IPS-NIHi7 (cell line): ENCODE measurements around the gene SPECC1L.
"Not testable (repeated sequence)": the region's sequence is repeated elsewhere in the genome, so short reads cannot be mapped to it uniquely, and the experiment has no call there.

ENCODE experiments used
- DNase-seq: peaks from one replicate; pipeline ENCODE4 v3.0.0; 2012; ENCODE audit warnings: mixed read lengths; ENCODE audit errors: extremely low spot score

The SPECC1L gene

DNA sequence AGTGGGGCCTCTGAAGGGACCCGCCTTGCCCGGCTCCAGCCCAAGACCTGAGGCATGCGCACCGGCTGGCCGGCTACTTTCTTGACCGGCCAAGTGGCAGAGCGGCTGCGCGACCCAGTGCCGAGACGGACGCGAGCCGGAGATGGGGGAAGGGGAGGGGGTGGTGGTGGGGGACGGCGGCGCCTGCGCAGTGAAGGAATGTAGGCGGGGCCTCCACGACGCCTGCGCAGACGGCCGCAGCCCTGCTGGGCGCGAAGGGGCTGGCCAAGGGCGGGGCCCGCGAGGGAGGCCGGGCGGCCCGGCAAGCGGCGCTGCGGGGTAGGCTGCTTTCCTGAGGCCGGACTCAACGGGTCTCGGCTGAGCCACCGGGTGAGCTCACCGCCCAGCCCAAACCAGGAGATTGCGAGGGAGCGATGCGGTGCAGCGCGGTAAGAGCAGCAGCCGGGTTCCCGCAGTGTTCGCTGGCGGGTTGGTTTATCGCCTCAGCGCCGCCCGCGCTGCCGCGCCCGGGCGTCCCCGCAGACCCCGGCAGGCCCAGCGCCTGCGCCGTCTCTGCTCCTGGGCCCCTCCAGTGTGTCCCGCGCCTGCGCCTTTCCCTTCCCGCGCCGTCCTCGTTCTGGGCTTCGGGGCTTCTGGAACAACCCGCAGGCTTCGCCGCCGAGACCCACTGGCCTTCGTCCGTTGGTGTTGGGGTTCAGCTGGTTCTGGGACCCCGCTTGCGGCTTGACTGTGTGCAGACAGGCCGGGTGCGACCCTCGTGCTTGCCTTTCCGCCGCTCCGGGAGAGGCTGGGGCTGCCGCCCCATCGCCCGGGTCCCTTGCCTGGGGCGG, at the start of gene SPECC1L:
TSS of gene SPECC1L (plus strand) at position 276 of the 830 bp plus-strand sequence. CDS start 31,401 bp downstream, outside the sequence.
- DNase-seq = peak; percentile 92

GRCh38 chr22:24224468-24224867, 46.2 kb upstream of the SPECC1L start:
- no peak for DNase-seq

- no peak for DNase-seq
Observed at GRCh38 chr22:24225044-24225601, 45.5 kb upstream of the SPECC1L start.

DNA sequence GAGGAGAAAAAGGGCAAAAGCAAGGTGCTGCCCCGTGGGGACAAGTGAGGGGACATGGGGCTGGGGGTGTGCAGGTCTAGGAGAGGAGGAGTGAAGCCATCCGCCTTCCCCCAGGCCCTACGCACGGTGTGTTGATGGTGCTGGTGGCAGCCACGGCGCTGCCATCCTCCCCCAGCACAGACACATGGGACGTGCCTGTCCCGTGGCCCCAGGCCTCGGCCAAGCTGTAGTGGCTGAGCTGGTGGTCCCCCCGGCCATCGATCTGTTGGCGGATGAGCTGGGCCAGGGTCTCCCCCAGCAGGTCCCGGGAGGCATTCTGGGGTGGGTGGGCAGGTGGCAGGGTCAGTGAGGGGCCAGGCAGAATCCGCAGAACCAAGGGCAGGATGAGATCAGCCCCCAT, 44.7 kb upstream of the SPECC1L start:
- no peak for DNase-seq

GRCh38 chr22:24230911-24231656, 39.5 kb upstream of the SPECC1L start:
- peak; percentile 88 for DNase-seq

DNA sequence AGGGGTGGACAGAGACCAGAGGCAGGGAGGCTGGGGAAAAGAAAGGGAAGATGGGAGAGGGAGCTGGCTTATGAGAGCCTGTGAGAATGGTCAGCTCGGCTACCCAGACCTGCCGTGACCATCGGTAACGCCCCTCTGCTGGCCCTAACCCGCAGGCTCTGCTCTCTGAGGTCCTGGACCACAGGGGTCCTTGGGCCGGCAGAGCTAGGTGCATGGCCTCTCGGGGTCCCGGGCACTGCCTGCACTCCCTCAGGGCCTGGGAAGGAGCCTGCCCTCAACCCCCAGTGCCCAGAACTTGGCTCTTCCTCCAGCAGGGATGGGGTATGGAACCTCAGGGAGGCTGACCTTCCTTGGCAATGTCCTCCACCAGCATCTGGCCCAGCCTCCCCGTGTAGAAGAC, 38.9 kb upstream of the SPECC1L start:
- peak; percentile 6 for DNase-seq

- DNase-seq = peak; percentile 3
Observed at GRCh38 chr22:24232124-24232523, 38.5 kb upstream of the SPECC1L start.

- DNase-seq = peak; percentile 3
Observed at GRCh38 chr22:24232725-24233124, 37.9 kb upstream of the SPECC1L start.

DNA sequence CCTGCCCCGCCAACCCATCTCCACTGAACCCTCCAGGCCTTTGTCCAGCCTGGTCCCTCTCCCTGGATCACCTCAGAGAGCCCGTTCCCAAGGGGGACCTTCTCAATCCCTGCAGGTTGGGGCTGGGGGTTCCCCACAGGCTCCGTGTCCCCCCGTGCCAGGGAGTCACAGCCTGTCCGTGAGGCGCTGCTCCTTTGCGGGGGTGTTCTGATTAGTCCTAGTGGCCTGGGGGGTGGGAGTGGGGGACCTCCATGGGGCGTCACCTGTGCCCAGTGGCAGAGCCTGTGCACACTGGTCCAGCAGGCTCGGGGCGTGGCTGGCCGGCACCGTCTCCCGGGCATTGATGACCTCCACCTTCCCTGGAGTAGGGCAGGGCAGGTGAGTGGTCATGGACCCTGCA, 37.4 kb upstream of the SPECC1L start:
- peak; percentile 1 for DNase-seq

GRCh38 chr22:24233816-24234215, 36.8 kb upstream of the SPECC1L start:
- peak; percentile 2 for DNase-seq

GRCh38 chr22:24235315-24235714, 35.3 kb upstream of the SPECC1L start:
- DNase-seq = no peak

- DNase-seq = no peak
Observed at GRCh38 chr22:24236656-24237055, 34.0 kb upstream of the SPECC1L start.

GRCh38 chr22:24238101-24238694, 32.4 kb upstream of the SPECC1L start:
- DNase-seq = not testable (repeated sequence)

- no peak for DNase-seq
Observed at GRCh38 chr22:24240381-24240780, 30.2 kb upstream of the SPECC1L start.

DNA sequence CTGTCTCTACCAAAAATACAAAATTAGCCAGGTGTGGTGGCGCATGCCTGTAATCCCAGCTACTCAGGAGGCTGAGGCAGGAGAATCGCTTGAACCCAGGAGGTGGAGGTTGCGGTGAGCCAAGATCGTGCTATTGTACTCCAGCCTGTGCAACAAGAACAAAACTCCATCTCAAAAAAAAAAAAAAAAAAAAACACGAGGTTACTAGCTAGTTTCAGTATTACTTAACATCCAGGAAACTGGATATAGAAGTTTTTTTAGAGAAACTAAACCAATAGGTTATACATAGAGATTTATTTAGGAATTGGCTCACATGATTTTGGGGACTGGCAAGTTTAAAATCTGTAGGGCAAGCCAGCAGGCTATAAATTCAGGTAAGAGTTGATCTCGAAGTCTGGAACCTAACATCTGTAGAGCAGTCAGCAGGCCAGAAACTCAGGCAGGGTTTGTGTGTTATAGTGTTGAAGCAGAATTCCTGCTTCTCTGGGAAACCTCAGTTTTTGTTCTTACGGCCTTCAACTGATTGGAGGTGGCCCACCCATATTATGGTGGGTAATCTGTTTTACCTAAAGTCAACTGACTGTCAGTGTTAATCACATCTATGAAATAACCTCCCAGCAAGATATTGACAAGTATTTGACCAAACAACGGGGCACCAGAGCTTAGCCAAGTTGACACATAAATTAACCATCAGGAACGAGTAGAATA, 29.5 kb upstream of the SPECC1L start:
- DNase-seq = not testable (repeated sequence)

DNA sequence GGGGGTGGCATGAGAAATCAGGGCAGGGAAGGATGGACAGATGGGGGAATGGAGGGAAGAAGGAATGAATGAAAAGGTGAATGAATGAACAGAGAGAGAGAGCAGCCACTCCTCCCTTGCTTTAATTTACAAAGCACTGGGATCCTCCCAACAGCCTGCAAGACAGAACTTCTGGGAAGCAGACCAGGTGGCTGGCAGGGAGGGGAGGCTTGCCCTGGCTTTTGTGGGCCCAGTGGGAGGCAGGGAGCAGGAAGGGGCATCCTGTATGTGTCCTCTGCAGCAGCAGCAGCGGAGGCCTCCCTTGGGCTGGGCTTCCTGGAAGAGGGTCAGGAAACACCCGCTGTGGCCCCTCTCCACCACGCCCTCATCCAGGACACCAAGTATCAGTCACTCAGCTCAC, 27.2 kb upstream of the SPECC1L start:
- DNase-seq = not testable (repeated sequence)

DNA sequence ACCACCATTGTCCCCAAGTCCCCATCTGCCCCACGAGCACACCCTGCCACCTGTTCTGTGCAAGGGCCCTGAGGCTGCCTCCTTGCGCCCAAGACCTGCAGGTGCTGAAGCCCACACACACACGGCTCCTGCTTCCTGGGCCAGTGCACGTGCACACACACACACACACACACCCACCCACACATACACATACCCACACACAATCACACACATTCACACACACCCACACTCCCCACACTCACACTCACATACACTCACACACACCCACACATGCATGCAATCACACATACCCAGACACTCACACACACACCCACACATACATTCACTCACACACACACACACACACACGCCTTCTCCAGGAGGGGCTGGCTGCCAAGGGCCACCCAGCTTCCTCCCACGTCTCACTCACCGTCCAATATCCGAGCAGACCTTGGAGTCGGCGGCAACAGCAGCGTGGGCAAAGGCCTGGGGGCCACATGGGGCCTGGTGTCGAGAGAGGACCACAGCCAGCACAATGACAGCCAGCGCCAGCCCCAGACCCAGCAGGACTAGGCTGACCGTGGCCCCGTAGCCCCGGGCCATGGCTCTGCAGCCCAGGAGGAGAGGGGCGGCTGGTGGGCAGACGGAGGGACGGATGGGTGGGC, 26.4 kb upstream of the SPECC1L start:
- no peak for DNase-seq

GRCh38 chr22:24245030-24245431, 25.6 kb upstream of the SPECC1L start, which contains the start of gene GGT5:
Gene GGT5, minus strand, starts transcription at chr22:24245082. Its CDS starts 357 bp downstream, at chr22:24244725.
- not testable (repeated sequence) for DNase-seq

GRCh38 chr22:24245584-24246561, 24.8 kb upstream of the SPECC1L start:
- DNase-seq = not testable (repeated sequence)
